Fibroblast of skin of left quadriceps (primary cell): ENCODE measurements around the gene SUCNR1.
"Not testable (repeated sequence)": the region's sequence is repeated elsewhere in the genome, so short reads cannot be mapped to it uniquely, and the experiment has no call there.

Source experiments
- DNase-seq, 2 experiments: peaks; one replicate each; pipeline ENCODE4 v3.0.0-alpha.2; 2013; ENCODE audit warnings: low read depth in 2 of 2

The SUCNR1 gene

GRCh38 chr3:151873398-151873797 is at the start of gene SUCNR1:
TSS of gene SUCNR1 (plus strand) at chr3:151873643. CDS start at chr3:151879893, 6,250 bp downstream.
- DNase-seq, result no peak

- peak in 1 of 2 experiments; percentile 11 for DNase-seq
Measured at GRCh38 chr3:151827816-151828215, 45.6 kb upstream of the SUCNR1 start.

GRCh38 chr3:151835751-151836525 is 37.5 kb upstream of the SUCNR1 start:
- DNase-seq, result peak; percentile 15 to 21

- peak; percentile 74 to 77 for DNase-seq
Measured at GRCh38 chr3:151837057-151837456, 36.4 kb upstream of the SUCNR1 start.

GRCh38 chr3:151838574-151839312 is 34.7 kb upstream of the SUCNR1 start:
- DNase-seq, result peak; percentile 68 to 73

GRCh38 chr3:151839313-151839631 is 34.2 kb upstream of the SUCNR1 start:
- DNase-seq, result no peak

- DNase-seq, result no peak
Measured at GRCh38 chr3:151841801-151842200, 31.6 kb upstream of the SUCNR1 start.

GRCh38 chr3:151843275-151843674 is 30.2 kb upstream of the SUCNR1 start:
- DNase-seq, result no peak

GRCh38 chr3:151845306-151845905 is 28.0 kb upstream of the SUCNR1 start:
- DNase-seq, result no peak

- DNase-seq, result not testable (repeated sequence)
Measured at GRCh38 chr3:151850065-151850464, 23.4 kb upstream of the SUCNR1 start.

- DNase-seq, result no peak
Measured at GRCh38 chr3:151852074-151852811, 21.2 kb upstream of the SUCNR1 start.

GRCh38 chr3:151856118-151856517 is 17.3 kb upstream of the SUCNR1 start:
- DNase-seq, result no peak

GRCh38 chr3:151856641-151857040 is 16.8 kb upstream of the SUCNR1 start:
- DNase-seq, result no peak

- no peak for DNase-seq
Measured at GRCh38 chr3:151859233-151859673, 14.2 kb upstream of the SUCNR1 start.

GRCh38 chr3:151859905-151860304 is 13.5 kb upstream of the SUCNR1 start:
- DNase-seq, result no peak

- DNase-seq, result no peak
Measured at GRCh38 chr3:151863611-151864010, 9.8 kb upstream of the SUCNR1 start.

- DNase-seq, result peak; percentile 85 to 87
Measured at GRCh38 chr3:151864423-151865101, 8.9 kb upstream of the SUCNR1 start.

GRCh38 chr3:151866711-151867410 is 6.6 kb upstream of the SUCNR1 start:
- DNase-seq, result peak in 1 of 2 experiments; percentile 34

GRCh38 chr3:151867666-151868065 is 5.8 kb upstream of the SUCNR1 start:
- DNase-seq, result no peak

- no peak for DNase-seq
Measured at GRCh38 chr3:151869181-151869580, 4.3 kb upstream of the SUCNR1 start.
